GM12878 (cell line): ENCODE data around the gene ZC3H15. TPM values are rescaled to one million over a fixed set of nuclear protein-coding genes. Genes with fewer than 3 reads are reported as not detected.

Experiments used
- ATAC-seq: fragments of 200-7000 bp; cut with Tn5 transposase; 3 replicates; pipeline ENCODE4 v1.9.1; 2020; ENCODE audit warnings: mild to moderate bottlenecking, moderate library complexity
- BruUV-seq: library from RNA; stranded (reverse); fragments of 400-500 nt; replicated peaks from 2 replicates; lab custom pipeline; 2021; lab: Mats Ljungman, UMichigan
- CTCF ChIA-PET: fragments of 300-600 bp; sonication (Branson Sonifier 250); formaldehyde crosslinking; extraction: SDS; loops from one replicate; lab custom pipeline; 2021; ENCODE audit warnings: inconsistent platforms; lab: Yijun Ruan, JAX
- POLR2A ChIA-PET: fragments of 350-600 bp; formaldehyde crosslinking; extraction: SDS; loops from one replicate; lab custom pipeline; 2021; ENCODE audit warnings: inconsistent platforms; lab: Charles Lee
- RAD21 ChIA-PET: fragments of 300-600 bp; sonication (Branson Sonifier 250); formaldehyde crosslinking; loops from one replicate; lab custom pipeline; 2023; ENCODE audit warnings: antibody characterized with exemption; ENCODE audit not compliant: unreplicated experiment; lab: Charles Lee
- SMC1A ChIA-PET: fragments of 300-600 bp; sonication (Branson Sonifier 250); formaldehyde crosslinking; loops from one replicate; lab custom pipeline; 2023; ENCODE audit not compliant: unreplicated experiment, uncharacterized antibody; lab: Charles Lee
- DNase-seq: peaks from one replicate; pipeline ENCODE4 v3.0.0-alpha.2; 2011; ENCODE audit warnings: low read depth, low spot score
- FAIRE-seq: peaks from 3 replicates; lab custom pipeline; 2011; peaks lifted over from hg19 to GRCh38; lab: Jason Lieb, UNC
- H2AFZ ChIP-seq: 2 replicates; pipeline ENCODE4 v1.6.0; 2011; ENCODE audit warnings: low read depth, low read length, control low read depth; ENCODE audit not compliant: control insufficient read depth
- H3K27ac ChIP-seq: 2 replicates; pipeline ENCODE4 v1.5.1; 2011; ENCODE audit warnings: control low read depth; ENCODE audit not compliant: control insufficient read depth, insufficient read depth
- H3K27me3 ChIP-seq, 2 experiments: replicated peaks in 1 of 2; 2 replicates each; pipeline versions ENCODE4 v1.6.0 to v1.6.1; 2011; ENCODE audit warnings: low read length in 1 of 2; ENCODE audit not compliant: control insufficient read depth in 2 of 2, insufficient read depth in 2 of 2
- H3K36me3 ChIP-seq, 2 experiments: 2 replicates each; pipeline ENCODE4 v1.5.1; 2011; ENCODE audit warnings: low read length in 1 of 2; ENCODE audit not compliant: control insufficient read depth in 2 of 2, insufficient read depth in 2 of 2
- H3K4me1 ChIP-seq: 2 replicates; pipeline ENCODE4 v1.6.1; 2011; ENCODE audit warnings: mild to moderate bottlenecking, low read length, moderate library complexity, mixed read lengths; ENCODE audit not compliant: control insufficient read depth, insufficient read depth
- H3K4me2 ChIP-seq: 2 replicates; pipeline ENCODE4 v1.6.0; 2011; ENCODE audit warnings: control low read depth; ENCODE audit not compliant: control insufficient read depth, insufficient read depth
- H3K4me3 ChIP-seq: fragments of 200-600 bp; sonication (generic); 2 replicates; pipeline ENCODE4 v1.5.1; 2016
- H3K79me2 ChIP-seq: 2 replicates; pipeline ENCODE4 v1.6.0; 2011; ENCODE audit warnings: low read length; ENCODE audit not compliant: control insufficient read depth, insufficient read depth
- H3K9ac ChIP-seq: 2 replicates; pipeline ENCODE4 v1.8.0; 2011; ENCODE audit warnings: low read length, control low read depth, mixed read lengths; ENCODE audit not compliant: control insufficient read depth, insufficient read depth
- H3K9me3 ChIP-seq: replicated peaks from 3 replicates; pipeline ENCODE4 v1.5.1; 2011; ENCODE audit warnings: mild to moderate bottlenecking, low read length; ENCODE audit not compliant: control insufficient read depth, insufficient read depth
- H4K20me1 ChIP-seq: 2 replicates; pipeline ENCODE4 v1.6.0; 2011; ENCODE audit not compliant: control insufficient read depth, insufficient read depth
- BACH1 ChIP-seq: fragments of 450-650 bp; IDR thresholded peaks from 2 replicates; pipeline ENCODE4 v1.6.1; 2017; ENCODE audit warnings: mild to moderate bottlenecking, borderline replicate concordance
- CBFB ChIP-seq: IDR thresholded peaks from 2 replicates; pipeline ENCODE4 v1.6.1; 2016; ENCODE audit warnings: antibody characterized with exemption, low read depth
- CEBPB ChIP-seq, 2 experiments: fragments of 150-350 bp in 1 of 2; IDR thresholded peaks; 2 replicates each; pipeline ENCODE4 v1.6.1; 2012 to 2014; ENCODE audit warnings: low read depth in 2 of 2, low read length in 2 of 2, borderline replicate concordance in 1 of 2, inconsistent platforms in 1 of 2
- IRF5 ChIP-seq: fragments of 450-650 bp; IDR thresholded peaks from 2 replicates; pipeline ENCODE4 v1.6.1; 2017; ENCODE audit warnings: borderline replicate concordance
- MXI1 ChIP-seq: fragments of 150-350 bp; IDR thresholded peaks from 2 replicates; pipeline ENCODE4 v1.6.1; 2011; ENCODE audit warnings: low read depth, mild to moderate bottlenecking, inconsistent platforms, low read length, improper control_type of control experiment
- RAD21 ChIP-seq: IDR thresholded peaks from 2 replicates; pipeline ENCODE4 v1.6.1; 2011; ENCODE audit warnings: mild to moderate bottlenecking, low read depth, low read length, moderate library complexity; ENCODE audit not compliant: insufficient read depth
- SPI1 ChIP-seq: IDR thresholded peaks from 2 replicates; pipeline ENCODE4 v1.6.1; 2011; ENCODE audit warnings: low read depth, mild to moderate bottlenecking, low read length, moderate library complexity, borderline replicate concordance; ENCODE audit not compliant: insufficient read depth
- SREBF1 ChIP-seq: IDR thresholded peaks from 2 replicates; pipeline ENCODE4 v1.6.1; 2012; ENCODE audit warnings: mild to moderate bottlenecking, low read length
- WGBS: methylation state at CpG from one replicate; pipeline ENCODE4 v1.1.6; 2016; ENCODE audit warnings: low lambda C conversion rate; ENCODE audit not compliant: insufficient replicate concordance, insufficient coverage; ENCODE audit errors: missing lambda C conversion rate; 5-methylcytosine and 5-hydroxymethylcytosine counted together
- in situ Hi-C: fragments of 300-500 bp; cut with MboI; formaldehyde crosslinking; loops from 9 replicates; pipeline ENCODE4 v1.14.3; 2018; ENCODE audit warnings: mixed read lengths
- intact Hi-C: fragments of 100-400 bp; cut with micrococcal nuclease; formaldehyde crosslinking; loops from one replicate; pipeline ENCODE4 v1.14.2; 2022; ENCODE audit not compliant: unreplicated experiment
- polyA plus RNA-seq, 11 experiments: library from polyadenylated mRNA; depleted of rRNA in 4 of 11; unstranded in 6 of 11; stranded (reverse) in 5 of 11; fragments of >200 nt; fragmentation: Nextera tagmentation in 4 of 11; fragmentation: Illumina TruSeq in 1 of 11; extraction: Ambion mirVana in 4 of 11; extraction: Trizol in 1 of 11; gene quantifications; 1 replicate in 1 of 11; 2 replicates in 10 of 11; pipeline versions ENCODE4 v1.2.1 to v1.2.3, GENCODE V29; 2011 to 2016; ENCODE audit warnings: inconsistent platforms in 2 of 11, missing spikeins in 2 of 11, low read depth in 1 of 11
- total RNA-seq, 4 experiments: library from RNA; depleted of rRNA in 3 of 4; stranded (reverse); fragments of >200 nt in 3 of 4; fragmentation: Illumina TruSeq in 1 of 4; extraction: Trizol in 1 of 4; gene quantifications; 2 replicates each; pipeline versions ENCODE4 v1.2.1 to v1.2.3, GENCODE V29; 2013 to 2021

Gene ZC3H15
- total and polyA plus RNA-seq, 10 of the 15 experiments (the other 5 are each of a cell fraction or from before 2014, with no cell fraction given): 51.5 to 152 (median 123) TPM

- no peak for TF ChIP-seq MXI1
Measured at GRCh38 chr2:186554429-186554828, 68.4 kb downstream of the ZC3H15 start (continued).

DNA sequence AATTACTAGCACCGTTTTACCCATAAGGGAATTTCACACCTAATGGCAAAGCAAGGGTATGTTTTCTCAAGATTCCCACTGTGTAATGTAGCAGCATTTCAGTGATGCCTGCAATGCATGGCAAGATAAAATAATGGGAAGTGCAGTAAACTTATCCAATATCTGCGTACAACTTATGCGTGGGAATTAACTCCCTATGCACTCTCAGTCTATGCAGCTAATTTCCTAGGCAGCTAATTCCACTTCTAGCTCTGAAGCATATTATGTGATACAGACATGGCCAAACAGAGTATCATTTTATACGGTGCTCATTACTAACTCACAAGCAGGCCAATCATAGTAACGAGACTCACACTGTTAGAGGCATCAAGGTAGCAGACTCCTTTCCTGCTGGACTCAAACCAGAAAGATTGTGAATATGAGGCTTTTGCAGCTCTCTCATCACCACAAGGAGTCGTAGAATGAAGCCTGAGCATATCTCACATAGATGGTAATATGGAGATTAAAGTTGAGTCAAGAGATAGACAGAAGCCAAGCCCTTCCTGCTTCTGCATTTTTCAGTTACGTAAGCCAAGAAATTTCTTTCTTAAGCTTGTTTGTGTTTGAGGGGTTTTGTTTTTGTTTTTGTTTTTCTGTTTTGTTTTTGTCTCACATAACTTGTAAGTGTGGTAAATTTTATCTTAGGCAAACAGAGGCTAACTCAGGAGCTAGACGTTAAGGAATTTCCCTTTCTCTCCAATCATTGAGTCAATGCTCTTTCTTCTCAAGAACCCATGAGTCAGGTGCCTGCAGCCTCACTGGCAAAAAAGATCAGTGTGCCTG, 69.0 kb downstream of the ZC3H15 start:
- WGBS: 78% methylated on average over 8 of the region's 8 CpGs
- Histone ChIP-seq H3K27me3 (no peaks in the 10 kb centered on the region), H3K4me3 (no peak overlapping the region), H3K4me2 (no peak overlapping the region), H3K79me2 (no peaks in the 10 kb centered on the region), H4K20me1 (no peaks in the 10 kb centered on the region), H2AFZ (no peak overlapping the region), H3K36me3 (no peaks in the 10 kb centered on the region), H3K9ac (no peak overlapping the region), H3K9me3 (no peaks in the 10 kb centered on the region), H3K27ac (no peak overlapping the region), H3K4me1 (no peaks in the 10 kb centered on the region)
- in situ Hi-C loops: no loop called here
- no peak for DNase-seq
- ChIA-PET POLR2A (interaction anchor here (0.5 kb wide), 1 partner anchor 15 kb away, joined by 3 read pairs; no protein-coding TSS in a partner anchor), CTCF (interaction anchor here (0.7 to 1.4 kb wide), 4 partner anchors 52 to 674 kb away, joined by 3 to 5 read pairs (median 3); no protein-coding TSS in a partner anchor), RAD21 (no interaction called here), SMC1A (interaction anchor here (1.3 kb wide), 1 partner anchor 9 kb away, joined by 3 read pairs; no protein-coding TSS in a partner anchor)
- no peak for FAIRE-seq
- TF ChIP-seq CEBPB (IDR thresholded peaks at IDR 0.05; ENCODE audit: borderline replicate concordance in 1 of 2, low read depth in 2 of 2, low read length in 2 of 2) (no peak), SREBF1 (no peak), BACH1 (no peak), SPI1 (no peak), CBFB (no peak), IRF5 (no peak), RAD21 (no peak)
- intact Hi-C loops: no loop called here
- no TSS peak for BruUV-seq
- ATAC-seq: no peak
